Spleen (tissue), 11 donors: ENCODE data around the gene CABLES2. TPM values are rescaled to one million over a fixed set of nuclear protein-coding genes. Genes with fewer than 3 reads are reported as not detected.

Experiments used
- DNase-seq: peaks from one replicate; pipeline ENCODE4 v3.0.0-alpha.2; 2020
- H3K27ac ChIP-seq, 8 donors: fragments of 200-600 bp; sonication (generic) in 7 of 8; 1 replicate in 4 of 8; 2 replicates in 4 of 8; pipeline versions ENCODE4 v1.5.0 to v1.8.0; 2016 to 2021; ENCODE audit warnings: inconsistent platforms in 4 of 8, mild to moderate bottlenecking in 4 of 8, moderate library complexity in 1 of 8
- H3K27me3 ChIP-seq, 7 donors: fragments of 200-600 bp; sonication (generic) in 6 of 7; replicated peaks in 1 of 7; 1 replicate in 4 of 7; 2 replicates in 3 of 7; pipeline versions ENCODE4 v1.5.0 to v1.8.0; 2016 to 2021; ENCODE audit warnings: inconsistent platforms in 3 of 7, mild to moderate bottlenecking in 1 of 7
- H3K36me3 ChIP-seq, 6 donors: fragments of 200-600 bp; sonication (generic) in 5 of 6; 1 replicate in 4 of 6; 2 replicates in 2 of 6; pipeline versions ENCODE4 v1.5.0 to v1.8.0; 2016 to 2021; ENCODE audit warnings: inconsistent platforms in 2 of 6
- H3K4me1 ChIP-seq, 6 donors: fragments of 200-600 bp; sonication (generic) in 5 of 6; 1 replicate in 3 of 6; 2 replicates in 3 of 6; pipeline versions ENCODE4 v1.5.0 to v1.8.0; 2016 to 2021; ENCODE audit warnings: inconsistent platforms in 3 of 6
- H3K4me3 ChIP-seq, 8 donors: fragments of 200-600 bp; sonication (generic) in 7 of 8; 1 replicate in 4 of 8; 2 replicates in 4 of 8; pipeline versions ENCODE4 v1.5.0 to v1.8.0; 2016 to 2021; ENCODE audit warnings: inconsistent platforms in 4 of 8, mild to moderate bottlenecking in 4 of 8, moderate library complexity in 2 of 8
- H3K9me3 ChIP-seq, 8 donors: fragments of 200-600 bp; sonication (generic) in 7 of 8; 1 replicate in 4 of 8; 2 replicates in 4 of 8; pipeline versions ENCODE4 v1.5.0 to v1.8.0; 2016 to 2021; ENCODE audit warnings: inconsistent platforms in 4 of 8
- POLR2A ChIP-seq, 3 donors: fragments of 450-650 bp; IDR thresholded peaks; one replicate each; pipeline ENCODE4 v1.5.1; 2017; ENCODE audit warnings: antibody characterized with exemption in 3 of 3, mild to moderate bottlenecking in 1 of 3
- POLR2AphosphoS5 ChIP-seq, 3 donors: sonication (generic); formaldehyde crosslinking; IDR thresholded peaks; one replicate each; pipeline ENCODE4 v1.5.1; 2017; ENCODE audit warnings: antibody characterized with exemption in 3 of 3
- WGBS, 5 donors: extraction: QIAGEN DNeasy Blood & Tissue Kit in 3 of 5; methylation state at CpG; one replicate each; pipeline versions ENCODE4 v1.1.5 to v1.1.7; 2013 to 2018; 5-methylcytosine and 5-hydroxymethylcytosine counted together
- intact Hi-C: fragments of 100-400 bp; cut with DNase I; formaldehyde crosslinking; loops from one replicate; pipeline ENCODE4 v1.15.0; 2023; ENCODE audit warnings: low total_unique reads
- polyA plus RNA-seq, 3 donors: library from polyadenylated mRNA; stranded (reverse); fragments of 200-250 nt; gene quantifications; one replicate each; pipeline ENCODE4 v1.2.1, GENCODE V29; 2013
- total RNA-seq, 7 donors: library from RNA; depleted of rRNA in 3 of 7; stranded (reverse); fragments of >200 nt in 3 of 7; fragmentation: NEBNext Ultra II Directional in 4 of 7; extraction: Animal tissue kit (Norgen Biotek cat#: 25700) in 4 of 7; gene quantifications; one replicate each; pipeline versions ENCODE4 v1.1.0 to v1.2.1, GENCODE V29; 2016 to 2021
- TF ChIP-seq, protein P1 (sequence below), 11 experiments: fragments of 200-600 bp in 7 of 11; fragments of 450-650 bp in 4 of 11; sonication (generic) in 4 of 11; IDR thresholded peaks in 8 of 11; conservative IDR thresholded peaks in 3 of 11; 1 replicate in 7 of 11; 2 replicates in 4 of 11; pipeline versions ENCODE4 v1.4.0 to v1.8.0; 2016 to 2021; ENCODE audit warnings: antibody characterized with exemption in 11 of 11, inconsistent platforms in 4 of 11, mild to moderate bottlenecking in 1 of 11
- donor health status: healthy with polysubstance abuse.
- donor health status: DM: no; HTN: no; CAD: no; lungs with moderate emphysema.
- donor health status: DM: no; HTN: no; CAD: no.
- donor health status: Bipolar disorder and iron deficiency.
- donor health status: healthy.
- donor health status: DM: no; HTN: no; CAD: no.
- donor health status: DM: yes; HTN: yes; CAD: no.

Gene CABLES2
- total and polyA plus RNA-seq, 10 donors, result 2.0 to 5.9 (median 4.0) TPM

DNA sequence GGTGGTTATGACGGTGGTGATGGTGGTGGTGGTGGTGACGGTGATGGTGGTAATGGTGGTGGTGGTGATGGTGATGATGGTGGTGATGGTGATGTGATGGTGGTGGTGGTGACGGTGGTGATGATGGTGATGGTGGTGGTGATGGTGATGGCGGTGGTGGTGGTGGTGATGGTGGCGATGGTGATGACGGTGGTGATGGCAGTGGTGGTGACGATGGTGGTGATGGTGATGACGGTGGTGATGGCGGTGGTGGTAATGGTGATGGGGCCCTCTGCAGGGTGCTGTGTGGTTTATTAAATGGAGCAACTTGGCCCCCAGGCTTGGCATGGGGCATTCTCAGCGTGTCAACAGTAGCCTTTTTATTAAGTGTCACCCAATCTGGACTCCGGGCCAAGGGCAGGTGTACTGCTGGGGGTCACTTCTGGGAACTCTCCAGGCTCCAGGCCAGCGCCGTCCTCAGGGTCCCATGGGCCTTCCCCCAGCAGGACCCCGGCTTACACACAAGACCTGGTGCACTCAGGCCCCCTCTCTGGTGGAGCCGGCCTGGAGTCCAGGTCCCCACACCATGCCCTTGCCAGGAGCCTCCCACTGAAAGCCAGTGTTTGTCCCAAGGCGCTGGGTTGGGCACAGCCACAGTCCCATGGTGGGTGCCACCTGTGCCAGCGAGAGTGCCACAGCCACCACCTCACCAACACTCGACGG lies 8.8 kb downstream of the CABLES2 start:
- no peak for DNase-seq
- peaks cover 0 to 9% (median 0%) of the 10 kb centered on the region in 6 donors for H3K4me1 ChIP-seq
- H3K27me3 ChIP-seq, result no peaks in the 10 kb centered on the region
- no peak overlapping the region for H3K27ac ChIP-seq
- peaks cover 0 to 68% (median 12%) of the 10 kb centered on the region in 6 donors for H3K36me3 ChIP-seq
- H3K9me3 ChIP-seq, result no peaks in the 10 kb centered on the region
- intact Hi-C loops, result no loop called here
- 87 to 97% (median 91%) methylated on average over 15 to 19 of the region's 19 CpGs for WGBS, 5 donors
- no peak for TF ChIP-seq POLR2AphosphoS5 (IDR thresholded peaks at IDR 0.05)
- no peak for TF ChIP-seq POLR2A (IDR thresholded peaks at IDR 0.05)
- TF ChIP-seq, protein P1, sequence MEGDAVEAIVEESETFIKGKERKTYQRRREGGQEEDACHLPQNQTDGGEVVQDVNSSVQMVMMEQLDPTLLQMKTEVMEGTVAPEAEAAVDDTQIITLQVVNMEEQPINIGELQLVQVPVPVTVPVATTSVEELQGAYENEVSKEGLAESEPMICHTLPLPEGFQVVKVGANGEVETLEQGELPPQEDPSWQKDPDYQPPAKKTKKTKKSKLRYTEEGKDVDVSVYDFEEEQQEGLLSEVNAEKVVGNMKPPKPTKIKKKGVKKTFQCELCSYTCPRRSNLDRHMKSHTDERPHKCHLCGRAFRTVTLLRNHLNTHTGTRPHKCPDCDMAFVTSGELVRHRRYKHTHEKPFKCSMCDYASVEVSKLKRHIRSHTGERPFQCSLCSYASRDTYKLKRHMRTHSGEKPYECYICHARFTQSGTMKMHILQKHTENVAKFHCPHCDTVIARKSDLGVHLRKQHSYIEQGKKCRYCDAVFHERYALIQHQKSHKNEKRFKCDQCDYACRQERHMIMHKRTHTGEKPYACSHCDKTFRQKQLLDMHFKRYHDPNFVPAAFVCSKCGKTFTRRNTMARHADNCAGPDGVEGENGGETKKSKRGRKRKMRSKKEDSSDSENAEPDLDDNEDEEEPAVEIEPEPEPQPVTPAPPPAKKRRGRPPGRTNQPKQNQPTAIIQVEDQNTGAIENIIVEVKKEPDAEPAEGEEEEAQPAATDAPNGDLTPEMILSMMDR (IDR thresholded peaks at IDR 0.05 in 8 of 11, conservative IDR thresholded peaks at IDR 0.05 in 3 of 11), result no peak
- H3K4me3 ChIP-seq, result no peak overlapping the region

DNA sequence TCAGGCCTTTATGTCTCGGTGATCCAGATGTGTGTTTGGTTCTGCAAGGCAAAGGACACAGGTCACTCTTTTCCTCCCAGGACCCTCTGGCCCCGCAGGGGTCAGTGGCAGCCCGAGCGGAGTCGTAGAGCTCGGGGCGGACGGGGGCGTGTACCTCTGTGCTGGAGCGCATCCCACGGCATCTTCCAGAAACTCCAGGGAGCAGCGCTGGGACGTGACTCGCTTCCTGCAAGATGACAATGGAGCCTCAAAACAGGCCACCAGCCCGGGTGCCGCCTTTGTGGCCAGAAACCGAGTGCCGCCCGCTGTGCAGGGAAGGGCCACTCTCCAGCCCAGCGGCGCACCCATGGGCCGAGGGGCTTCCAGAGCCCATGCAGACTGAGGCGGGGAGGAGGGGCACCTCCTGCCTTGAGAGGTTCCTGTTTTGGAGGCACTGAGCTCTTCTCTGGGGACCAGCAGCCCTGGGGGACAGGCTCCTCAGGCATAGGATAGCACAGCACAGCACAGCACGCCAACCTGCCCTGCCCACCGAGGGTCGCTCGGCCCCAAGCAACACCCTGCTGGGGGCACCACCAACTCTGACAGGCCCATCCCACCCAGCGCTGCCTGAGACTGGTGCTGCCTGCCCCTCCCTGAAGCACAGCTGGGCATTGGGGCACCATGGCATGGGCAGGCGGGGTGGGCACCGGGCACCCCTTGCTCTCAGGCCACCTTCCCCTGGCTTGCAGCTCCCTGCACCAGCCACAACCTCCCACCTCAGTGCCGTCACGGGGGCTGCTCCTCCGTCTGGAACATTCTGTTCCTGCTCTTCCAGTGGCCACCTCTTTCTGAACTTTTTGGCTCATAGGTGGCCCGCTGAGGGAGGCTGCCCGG lies 10.5 kb downstream of the CABLES2 start:
- H3K27ac ChIP-seq, result no peak overlapping the region
- H3K9me3 ChIP-seq, result no peaks in the 10 kb centered on the region
- H3K4me3 ChIP-seq, result no peak overlapping the region
- H3K36me3 ChIP-seq, result peaks cover 0 to 68% (median 16%) of the 10 kb centered on the region in 6 donors
- no peak for DNase-seq
- peaks cover 0 to 2% (median 0%) of the 10 kb centered on the region in 6 donors for H3K4me1 ChIP-seq
- no peak for TF ChIP-seq POLR2A (IDR thresholded peaks at IDR 0.05)
- TF ChIP-seq, protein P1 (IDR thresholded peaks at IDR 0.05 in 8 of 11, conservative IDR thresholded peaks at IDR 0.05 in 3 of 11), result no peak
- TF ChIP-seq POLR2AphosphoS5 (IDR thresholded peaks at IDR 0.05), result no peak
- intact Hi-C loops, result no loop called here
- no peaks in the 10 kb centered on the region for H3K27me3 ChIP-seq
- 86 to 94% (median 90%) methylated on average over 21 to 35 of the region's 35 CpGs for WGBS, 5 donors

DNA sequence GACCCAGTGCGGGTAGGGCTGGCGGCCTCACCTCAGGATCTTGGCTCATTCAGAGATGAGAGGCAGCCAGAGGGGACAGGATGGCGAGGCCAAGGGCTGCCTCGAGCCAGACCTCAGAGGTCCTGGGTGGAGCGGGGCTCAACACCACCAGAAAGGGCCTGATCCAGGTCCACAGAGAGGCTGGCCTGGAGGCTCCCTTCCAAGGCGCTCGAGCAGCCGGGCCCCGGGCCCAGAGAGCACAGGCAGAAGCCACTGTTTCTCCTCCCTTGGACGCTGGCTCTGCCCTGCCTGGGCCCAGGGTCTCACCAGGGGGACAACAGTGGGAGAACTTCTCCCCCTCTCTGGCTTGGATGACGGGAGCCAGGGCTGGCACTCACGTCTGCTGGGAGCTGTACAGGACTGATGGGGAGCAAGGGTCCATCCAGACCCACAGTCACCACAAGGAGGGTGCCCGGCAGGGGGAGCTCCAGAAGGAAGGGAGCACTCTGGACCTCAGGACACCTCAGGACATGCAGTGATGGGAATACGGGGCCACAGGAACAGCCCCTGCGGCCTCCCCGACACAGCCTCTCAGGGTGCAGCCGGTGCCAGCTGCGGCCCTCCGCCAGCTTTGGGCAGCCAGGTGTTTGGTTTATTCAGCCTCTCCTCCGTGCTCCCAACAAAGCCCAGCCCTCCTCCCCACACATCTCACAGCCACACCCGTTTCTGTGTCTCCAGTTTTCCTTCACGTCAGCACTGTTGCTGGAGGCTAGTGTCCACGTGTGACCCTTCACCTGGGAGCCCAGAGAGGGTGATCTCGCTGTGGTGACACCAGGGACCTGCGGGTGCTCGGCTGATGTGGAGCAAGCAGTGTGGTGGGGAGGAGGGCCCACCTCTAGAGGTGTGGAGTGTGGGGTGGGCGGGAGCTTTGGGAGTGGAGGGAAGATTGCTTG lies 11.5 kb downstream of the CABLES2 start:
- Histone ChIP-seq H3K27ac (no peak overlapping the region), H3K4me3 (no peak overlapping the region), H3K27me3 (no peaks in the 10 kb centered on the region), H3K4me1 (no peaks in the 10 kb centered on the region), H3K9me3 (no peaks in the 10 kb centered on the region), H3K36me3 (peaks cover 0 to 68% (median 25%) of the 10 kb centered on the region in 6 donors)
- TF ChIP-seq POLR2A (IDR thresholded peaks at IDR 0.05), result no peak
- no peak for TF ChIP-seq POLR2AphosphoS5 (IDR thresholded peaks at IDR 0.05)
- TF ChIP-seq, protein P1 (IDR thresholded peaks at IDR 0.05 in 8 of 11, conservative IDR thresholded peaks at IDR 0.05 in 3 of 11), result no peak
- WGBS, 5 donors, result 89 to 95% (median 93%) methylated on average over 21 to 27 of the region's 27 CpGs
- intact Hi-C loops, result no loop called here
- DNase-seq, result no peak
